A673 (cell line): ENCODE measurements around the gene PIK3AP1. TPM values are rescaled to one million over a fixed set of nuclear protein-coding genes. Genes with fewer than 3 reads are reported as not detected.

Experiments used
- BruUV-seq: library from RNA; stranded (reverse); fragments of 400-500 nt; replicated peaks from 2 replicates; lab custom pipeline; 2021; lab: Mats Ljungman, UMichigan
- CTCF ChIA-PET: fragments of 300-600 bp; sonication (Branson Sonifier 250); formaldehyde crosslinking; loops from one replicate; lab custom pipeline; 2022; ENCODE audit warnings: antibody characterized with exemption; lab: Charles Lee
- POLR2A ChIA-PET: fragments of 300-600 bp; sonication (Branson Sonifier 250); formaldehyde crosslinking; loops from one replicate; lab custom pipeline; 2022; ENCODE audit warnings: antibody characterized with exemption; ENCODE audit not compliant: low non-redundant PET; lab: Charles Lee
- DNase-seq: peaks from one replicate; pipeline ENCODE4 v3.0.0-alpha.2; 2015; ENCODE audit warnings: low spot score
- H3K27ac ChIP-seq: fragments of 200-600 bp; sonication (generic); 2 replicates; pipeline ENCODE4 v1.5.1; 2016; ENCODE audit warnings: mixed run types, low read depth, mild to moderate bottlenecking, mixed read lengths, antibody characterized with exemption, low read length; ENCODE audit not compliant: poor library complexity, severe bottlenecking
- H3K27me3 ChIP-seq: fragments of 200-600 bp; sonication (generic); replicated peaks from 2 replicates; pipeline ENCODE4 v1.6.1; 2017; ENCODE audit warnings: mixed run types, low read depth, mild to moderate bottlenecking, mixed read lengths, antibody characterized with exemption, low read length; ENCODE audit not compliant: insufficient read depth, poor library complexity
- H3K36me3 ChIP-seq: fragments of 200-600 bp; sonication (generic); 2 replicates; pipeline ENCODE4 v1.6.1; 2016; ENCODE audit warnings: mixed run types, mild to moderate bottlenecking, mixed read lengths, antibody characterized with exemption, low read length; ENCODE audit not compliant: insufficient read depth, poor library complexity, severe bottlenecking
- H3K4me1 ChIP-seq: fragments of 200-600 bp; sonication (generic); 2 replicates; pipeline ENCODE4 v1.6.1; 2017; ENCODE audit warnings: mixed run types, mild to moderate bottlenecking, mixed read lengths, antibody characterized with exemption, low read length; ENCODE audit not compliant: insufficient read depth, poor library complexity, severe bottlenecking
- H3K4me3 ChIP-seq: fragments of 200-600 bp; sonication (generic); 2 replicates; pipeline ENCODE4 v1.5.1; 2016; ENCODE audit warnings: low read depth, mixed run types, mild to moderate bottlenecking, mixed read lengths, low read length; ENCODE audit not compliant: poor library complexity, severe bottlenecking
- H3K9me3 ChIP-seq: fragments of 200-600 bp; sonication (generic); 2 replicates; pipeline ENCODE4 v1.6.1; 2016; ENCODE audit warnings: mixed run types, low read depth, mild to moderate bottlenecking, mixed read lengths, antibody characterized with exemption, low read length; ENCODE audit not compliant: poor library complexity, severe bottlenecking
- CTCF ChIP-seq: fragments of 300-800, 200-600 bp; sonication (generic); conservative IDR thresholded peaks from 2 replicates; pipeline ENCODE4 v1.5.1; 2017; ENCODE audit warnings: low read depth, mild to moderate bottlenecking, antibody characterized with exemption, low read length, moderate library complexity, mixed read lengths
- EZH2 ChIP-seq: fragments of 200-600 bp; sonication (generic); IDR thresholded peaks from 2 replicates; pipeline ENCODE4 v1.6.1; 2017; ENCODE audit warnings: borderline replicate concordance, low read depth, mild to moderate bottlenecking, mixed read lengths, antibody characterized with exemption, low read length; ENCODE audit not compliant: poor library complexity, severe bottlenecking
- intact Hi-C: fragments of 100-400 bp; cut with micrococcal nuclease; formaldehyde crosslinking; loops from one replicate; pipeline ENCODE4 v1.10.0; 2022; ENCODE audit not compliant: unreplicated experiment
- total RNA-seq: library from RNA; stranded (reverse); gene quantifications from 2 replicates; pipeline ENCODE4 v1.2.3, GENCODE V29; 2021

PIK3AP1 gene
- total RNA-seq, 1 experiment from 2014 or later: 0.24 TPM

- intact Hi-C loops: no loop called here
- peak overlapping the region; percentile 79 for H3K4me3 ChIP-seq
- peak; percentile 70 for DNase-seq
- no peaks in the 10 kb centered on the region for H3K36me3 ChIP-seq
- TF ChIP-seq EZH2 (no peak), CTCF (no peak)
- ChIA-PET CTCF (interaction anchor here (0.7 to 1.0 kb wide), 2 partner anchors 10 to 31 kb away, joined by 3 to 5 read pairs; no protein-coding TSS in a partner anchor), POLR2A (no interaction called here)
- H3K9me3 ChIP-seq: no peaks in the 10 kb centered on the region
- peak overlapping the region; percentile 98 for H3K27ac ChIP-seq
- TSS peak; percentile 81 for BruUV-seq
- H3K4me1 ChIP-seq: peaks cover 9% of the 10 kb centered on the region
- H3K27me3 ChIP-seq: no peaks in the 10 kb centered on the region
Observed at GRCh38 chr10:96587264-96588059, 132.9 kb downstream of the PIK3AP1 start.

- no TSS peak for BruUV-seq
- CTCF ChIA-PET: interaction anchor here (0.7 to 1.0 kb wide), 2 partner anchors 9 to 30 kb away, joined by 3 to 5 read pairs; no protein-coding TSS in a partner anchor
- Histone ChIP-seq H3K27me3 (no peaks in the 10 kb centered on the region), H3K9me3 (no peaks in the 10 kb centered on the region), H3K36me3 (no peaks in the 10 kb centered on the region), H3K27ac (peak within 1 kb of the TSS; percentile 98), H3K4me1 (peaks cover 12% of the 10 kb centered on the region), H3K4me3 (peak within 1 kb of the TSS; percentile 79)
- TF ChIP-seq CTCF (no peak), EZH2 (no peak)
- POLR2A ChIA-PET: no interaction called here
- DNase-seq: peak; percentile 94
- intact Hi-C loops: no loop called here
Observed at GRCh38 chr10:96586419-96587263, 133.7 kb downstream of the PIK3AP1 start, which contains the start of gene TM9SF3. TSS of gene TM9SF3 (minus strand) at chr10:96587012. CDS start at chr10:96586835, 177 bp downstream.

- Histone ChIP-seq H3K27me3 (no peaks in the 10 kb centered on the region), H3K9me3 (no peaks in the 10 kb centered on the region), H3K27ac (peak overlapping the region; percentile 98), H3K4me3 (peak overlapping the region; percentile 79), H3K36me3 (no peaks in the 10 kb centered on the region), H3K4me1 (peaks cover 12% of the 10 kb centered on the region)
- ChIA-PET CTCF (no interaction called here), POLR2A (no interaction called here)
- no TSS peak for BruUV-seq
- TF ChIP-seq EZH2: no peak
- TF ChIP-seq CTCF: no peak
- intact Hi-C loops: no loop called here
- DNase-seq: no peak
Observed at GRCh38 chr10:96585736-96586418, 134.4 kb downstream of the PIK3AP1 start.
